ENCODE measurements around the gene TLCD3A. TPM values are rescaled to one million over a fixed set of nuclear protein-coding genes. Genes with fewer than 3 reads are reported as not detected.

The TLCD3A gene
- polyA plus RNA-seq, 1 of the 3 experiments (the other 2 are of a cell fraction), result 31.7 TPM

GRCh38 chr17:791829-792228 lies 59.4 kb downstream of the TLCD3A start:
- H3K4me2 ChIP-seq, result no peak overlapping the region
- peaks cover 17 to 34% of the 10 kb centered on the region in 2 experiments for H3K36me3 ChIP-seq (replicated peaks in 1 of 2; ENCODE audit: control insufficient read depth in 1 of 2, insufficient read depth in 2 of 2, low read length in 1 of 2)
- WGBS (ENCODE audit: low lambda C conversion rate), result 96% methylated on average over 19 of the region's 19 CpGs
- no peaks in the 10 kb centered on the region for H3K9me2 ChIP-seq
- H3K79me2 ChIP-seq (ENCODE audit: insufficient read depth), result no peaks in the 10 kb centered on the region; the same call in 1 of the 2 replicates
- no peaks in the 10 kb centered on the region for H4K20me1 ChIP-seq (ENCODE audit: insufficient read depth)
- no peaks in the 10 kb centered on the region for H3F3A ChIP-seq (replicated peaks; ENCODE audit: insufficient read depth)
- H3K4me1 ChIP-seq (ENCODE audit: control insufficient read depth in 1 of 2, insufficient read depth in 2 of 2, low read depth in 1 of 2, low read length in 1 of 2), result peaks cover 0 to 6% of the 10 kb centered on the region in 2 experiments; a peak in 1 of 4 replicates
- ChIA-PET CTCF (interaction anchor here (0.7 to 9.2 kb wide), 3 partner anchors 189 to 206 kb away, joined by 5 to 69 read pairs (median 8); partner anchors contain the start of genes NXN and TIMM22), POLR2A (interaction anchor here (1.1 kb wide), 1 partner anchor 10 kb away, joined by 4 read pairs; the partner anchor contains the start of genes GLOD4 and MRM3)
- no peak for DNase-seq
- H3K9me3 ChIP-seq, result no peaks in the 10 kb centered on the region
- no peak overlapping the region for H3K27ac ChIP-seq (ENCODE audit: low read depth in 2 of 2, low read length in 1 of 2)
- H2AFZ ChIP-seq (ENCODE audit: low read depth), result no peak overlapping the region
- no peaks in the 10 kb centered on the region for H3K27me3 ChIP-seq (ENCODE audit: insufficient read depth)
- no peak overlapping the region for H3K9ac ChIP-seq
- TF ChIP-seq FOXJ3 (CRISPR knock-in tag; IDR thresholded peaks at IDR 0.05), result no peak
- no peak for TF ChIP-seq RCOR1 (IDR thresholded peaks at IDR 0.05; ENCODE audit: low read length)
- TF ChIP-seq CHD2 (IDR thresholded peaks at IDR 0.05; ENCODE audit: low read length, partially characterized antibody), result no peak
- TF ChIP-seq MEF2A (IDR thresholded peaks at IDR 0.05; ENCODE audit: borderline replicate concordance, low read depth), result no peak
- TF ChIP-seq MXI1 (IDR thresholded peaks at IDR 0.05; ENCODE audit: low read depth, low read length), result no peak
- no peak for TF ChIP-seq NRF1 (IDR thresholded peaks at IDR 0.05; ENCODE audit: low read depth, low read length)
- H3K4me3 ChIP-seq (ENCODE audit: low read depth in 2 of 2, low read length in 1 of 2), result no peak overlapping the region

DNA sequence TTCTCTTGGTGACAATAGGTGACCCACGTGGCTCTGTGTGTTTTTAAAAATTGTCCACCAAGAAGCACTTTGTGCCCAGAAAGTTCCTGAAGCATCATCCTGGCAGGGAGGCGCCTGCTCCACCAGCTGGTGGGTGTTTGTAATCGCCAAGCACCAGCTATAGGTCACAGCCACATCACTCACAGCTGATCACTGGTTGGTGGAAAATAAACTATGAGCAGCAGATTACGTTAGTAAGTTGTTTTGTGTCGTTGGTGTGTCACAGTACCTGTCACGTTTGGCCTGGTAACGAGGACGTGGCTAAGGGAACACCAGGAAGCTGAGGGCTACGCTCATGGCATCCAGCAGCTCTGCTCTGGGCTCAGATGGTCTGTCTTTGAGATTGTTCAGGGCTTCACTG lies 59.9 kb downstream of the TLCD3A start:
- no peak overlapping the region for H3K9ac ChIP-seq
- no peak overlapping the region for H3K4me3 ChIP-seq (ENCODE audit: low read depth in 2 of 2, low read length in 1 of 2)
- H3K9me3 ChIP-seq, result no peaks in the 10 kb centered on the region
- H3F3A ChIP-seq (replicated peaks; ENCODE audit: insufficient read depth), result no peaks in the 10 kb centered on the region
- H3K4me1 ChIP-seq (ENCODE audit: control insufficient read depth in 1 of 2, insufficient read depth in 2 of 2, low read depth in 1 of 2, low read length in 1 of 2), result peaks cover 0 to 6% of the 10 kb centered on the region in 2 experiments; a peak in 1 of 4 replicates
- no peak for DNase-seq
- WGBS (ENCODE audit: low lambda C conversion rate), result 78% methylated on average over 7 of the region's 9 CpGs
- no peaks in the 10 kb centered on the region for H3K79me2 ChIP-seq (ENCODE audit: insufficient read depth)
- no peaks in the 10 kb centered on the region for H3K27me3 ChIP-seq (ENCODE audit: insufficient read depth)
- H3K9me2 ChIP-seq, result no peaks in the 10 kb centered on the region
- H3K27ac ChIP-seq (ENCODE audit: low read depth in 2 of 2, low read length in 1 of 2), result no peak overlapping the region
- TF ChIP-seq CTCF (IDR thresholded peaks at IDR 0.05) (no peak), SIN3A (IDR thresholded peaks at IDR 0.05; ENCODE audit: borderline replicate concordance, low read depth, low read length) (no peak)
- ChIA-PET CTCF (interaction anchor here (1.2 to 9.2 kb wide), 2 partner anchors 188 to 205 kb away, joined by 8 to 69 read pairs; partner anchors contain the start of genes NXN and TIMM22), POLR2A (interaction anchor here (1.1 kb wide), 1 partner anchor 10 kb away, joined by 4 read pairs; the partner anchor contains the start of genes GLOD4 and MRM3)
- H3K36me3 ChIP-seq (replicated peaks in 1 of 2; ENCODE audit: control insufficient read depth in 1 of 2, insufficient read depth in 2 of 2, low read length in 1 of 2), result peaks cover 17 to 34% of the 10 kb centered on the region in 2 experiments
- no peak overlapping the region for H3K4me2 ChIP-seq
- no peak overlapping the region for H2AFZ ChIP-seq (ENCODE audit: low read depth)
- H4K20me1 ChIP-seq (ENCODE audit: insufficient read depth), result no peaks in the 10 kb centered on the region

Other genes starting within 250 kb of the TLCD3A start
- gene VPS53, start 17.8 kb upstream of the TLCD3A start, polyA plus RNA-seq (2012; rRNA removed), result 14.8 and 16.8 TPM in 2 replicates
- 10.7 and 12.5 TPM in 2 replicates for gene GEMIN4, start 19.7 kb downstream of the TLCD3A start, polyA plus RNA-seq (2012; rRNA removed)
- 34.3 and 40.0 TPM in 2 replicates for gene GLOD4, start 49.7 kb downstream of the TLCD3A start, polyA plus RNA-seq (2012; rRNA removed)
- 16.4 and 17.4 TPM in 2 replicates for gene MRM3, start 49.8 kb downstream of the TLCD3A start, polyA plus RNA-seq (2012; rRNA removed)
- gene NXN, start 247.2 kb downstream of the TLCD3A start, polyA plus RNA-seq (2012; rRNA removed), result 19.5 and 23.9 TPM in 2 replicates